H1 (cell line): ENCODE measurements around the gene IL10. TPM values are rescaled to one million over a fixed set of nuclear protein-coding genes. Genes with fewer than 3 reads are reported as not detected.

Experiments
- CEBPB ChIP-seq: IDR thresholded peaks from 2 replicates; pipeline ENCODE4 v1.6.1; 2012; ENCODE audit warnings: low read depth, low read length
- EP300 ChIP-seq, 2 experiments: IDR thresholded peaks; 1 replicate in 1 of 2; 2 replicates in 1 of 2; pipeline ENCODE4 v1.6.1; 2011 to 2012; ENCODE audit warnings: low read depth in 2 of 2, low read length in 2 of 2, mild to moderate bottlenecking in 2 of 2, borderline replicate concordance in 1 of 2, inconsistent platforms in 1 of 2, moderate library complexity in 1 of 2
- JUND ChIP-seq: IDR thresholded peaks from 2 replicates; pipeline ENCODE4 v1.6.1; 2011; ENCODE audit warnings: mild to moderate bottlenecking, improper control_type of control experiment, low read length
- NANOG ChIP-seq: IDR thresholded peaks from 2 replicates; pipeline ENCODE4 v1.6.1; 2011; ENCODE audit warnings: low read length, low read depth, mild to moderate bottlenecking, inconsistent platforms; ENCODE audit not compliant: insufficient read depth, poor library complexity, severe bottlenecking
- SUZ12 ChIP-seq: fragments of 200-600 bp; sonication (generic); IDR thresholded peaks from 2 replicates; pipeline ENCODE4 v1.6.1; 2012; ENCODE audit warnings: mild to moderate bottlenecking, inconsistent platforms, low read length, moderate library complexity, mixed read lengths
- polyA plus RNA-seq, 7 experiments: library from polyadenylated mRNA; depleted of rRNA in 3 of 7; stranded (reverse) in 5 of 7; unstranded in 2 of 7; fragments of >200 nt in 5 of 7; fragments of 200-250 nt in 2 of 7; gene quantifications; 1 replicate in 5 of 7; 2 replicates in 1 of 7; 4 replicates in 1 of 7; pipeline versions ENCODE4 v1.2.1 to v1.2.3, GENCODE V29; 2011 to 2013; ENCODE audit warnings: missing spikeins in 2 of 7, mixed read lengths in 2 of 7
- total RNA-seq: library from RNA; stranded (reverse); fragmentation: NEBNext Ultra II Directional; extraction: Animal tissue kit (Norgen Biotek cat#: 25700); gene quantifications from 2 replicates; pipeline ENCODE4 v1.2.1, GENCODE V29; 2021
- TF ChIP-seq, protein P1 (sequence below): IDR thresholded peaks from 2 replicates; pipeline ENCODE4 v1.6.1; 2012; ENCODE audit warnings: inconsistent platforms
- TF ChIP-seq, protein P2 (sequence below): IDR thresholded peaks from 2 replicates; pipeline ENCODE4 v1.6.1; 2012; ENCODE audit warnings: inconsistent platforms

The IL10 gene
- total and polyA plus RNA-seq, 2 of the 8 experiments (the other 6 are each of a cell fraction or from before 2014, with no cell fraction given) = not detected

DNA sequence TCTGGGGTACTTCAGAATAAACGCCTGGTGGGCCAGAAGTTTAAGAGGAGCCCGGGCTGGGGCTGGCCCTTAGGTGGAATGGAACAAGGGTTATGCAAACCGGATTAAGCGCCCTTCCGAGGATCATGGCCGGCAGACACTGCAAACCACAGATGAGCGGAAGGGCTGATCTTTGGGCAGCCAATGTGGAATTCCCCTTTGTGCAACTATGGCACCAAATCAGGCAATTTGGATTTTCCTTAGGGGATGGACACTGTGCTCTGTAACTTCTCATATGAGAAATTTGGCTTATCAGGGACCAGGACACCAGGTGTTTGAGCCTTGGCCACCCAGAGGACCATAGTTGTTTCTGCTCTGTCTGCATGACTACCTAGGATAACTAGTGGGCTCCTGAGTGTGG is 5.7 kb upstream of the IL10 start (continued):
- TF ChIP-seq, protein P1, sequence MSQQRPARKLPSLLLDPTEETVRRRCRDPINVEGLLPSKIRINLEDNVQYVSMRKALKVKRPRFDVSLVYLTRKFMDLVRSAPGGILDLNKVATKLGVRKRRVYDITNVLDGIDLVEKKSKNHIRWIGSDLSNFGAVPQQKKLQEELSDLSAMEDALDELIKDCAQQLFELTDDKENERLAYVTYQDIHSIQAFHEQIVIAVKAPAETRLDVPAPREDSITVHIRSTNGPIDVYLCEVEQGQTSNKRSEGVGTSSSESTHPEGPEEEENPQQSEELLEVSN = no peak
- no peak for TF ChIP-seq NANOG
- TF ChIP-seq JUND = no peak
- TF ChIP-seq, protein P2, sequence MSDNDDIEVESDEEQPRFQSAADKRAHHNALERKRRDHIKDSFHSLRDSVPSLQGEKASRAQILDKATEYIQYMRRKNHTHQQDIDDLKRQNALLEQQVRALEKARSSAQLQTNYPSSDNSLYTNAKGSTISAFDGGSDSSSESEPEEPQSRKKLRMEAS = no peak
- TF ChIP-seq SUZ12 = no peak
- no peak for TF ChIP-seq CEBPB
- TF ChIP-seq EP300 (IDR thresholded peaks at IDR 0.05; ENCODE audit: borderline replicate concordance in 1 of 2, low read depth in 2 of 2, low read length in 2 of 2) = no peak
